HL-60 (cell line): ENCODE results near the gene LRRIQ3.

Source experiments
- DNase-seq, 2 experiments: peaks; one replicate each; pipeline ENCODE4 v3.0.0-alpha.2; 2010 to 2020; ENCODE audit warnings: low read depth in 1 of 2, low spot score in 1 of 2
- H3K27ac ChIP-seq: fragments of 250-450 bp; sonication (Bioruptor Pico); replicated peaks from 2 replicates; pipeline ENCODE4 v1.5.1; 2020; ENCODE audit warnings: mild to moderate bottlenecking, moderate library complexity
- H3K27me3 ChIP-seq: fragments of 250-450 bp; sonication (Bioruptor Pico); 2 replicates; pipeline ENCODE4 v1.5.1; 2021; ENCODE audit warnings: mild to moderate bottlenecking, moderate library complexity; ENCODE audit not compliant: insufficient read depth, poor library complexity, severe bottlenecking
- H3K4me3 ChIP-seq: replicated peaks from 2 replicates; pipeline ENCODE4 v1.5.1; 2011; ENCODE audit warnings: mild to moderate bottlenecking, control low read depth, low read length; ENCODE audit not compliant: insufficient read depth
- CTCF ChIP-seq: IDR thresholded peaks from one replicate; pipeline ENCODE4 v1.5.1; 2011; ENCODE audit warnings: low read length, control low read depth, inconsistent platforms; ENCODE audit not compliant: insufficient read depth
- GABPA ChIP-seq: IDR thresholded peaks from 2 replicates; pipeline ENCODE4 v1.6.1; 2012; ENCODE audit warnings: low read depth
- POLR2AphosphoS5 ChIP-seq: IDR thresholded peaks from 2 replicates; pipeline ENCODE4 v1.6.1; 2012; ENCODE audit warnings: low read depth
- SPI1 ChIP-seq: IDR thresholded peaks from 2 replicates; pipeline ENCODE4 v1.6.1; 2012; ENCODE audit warnings: low read depth, mild to moderate bottlenecking, borderline replicate concordance
- TF ChIP-seq, protein P1 (sequence below): IDR thresholded peaks from 2 replicates; pipeline ENCODE4 v1.6.1; 2012; ENCODE audit warnings: low read depth; ENCODE audit not compliant: insufficient replicate concordance

Gene LRRIQ3

DNA sequence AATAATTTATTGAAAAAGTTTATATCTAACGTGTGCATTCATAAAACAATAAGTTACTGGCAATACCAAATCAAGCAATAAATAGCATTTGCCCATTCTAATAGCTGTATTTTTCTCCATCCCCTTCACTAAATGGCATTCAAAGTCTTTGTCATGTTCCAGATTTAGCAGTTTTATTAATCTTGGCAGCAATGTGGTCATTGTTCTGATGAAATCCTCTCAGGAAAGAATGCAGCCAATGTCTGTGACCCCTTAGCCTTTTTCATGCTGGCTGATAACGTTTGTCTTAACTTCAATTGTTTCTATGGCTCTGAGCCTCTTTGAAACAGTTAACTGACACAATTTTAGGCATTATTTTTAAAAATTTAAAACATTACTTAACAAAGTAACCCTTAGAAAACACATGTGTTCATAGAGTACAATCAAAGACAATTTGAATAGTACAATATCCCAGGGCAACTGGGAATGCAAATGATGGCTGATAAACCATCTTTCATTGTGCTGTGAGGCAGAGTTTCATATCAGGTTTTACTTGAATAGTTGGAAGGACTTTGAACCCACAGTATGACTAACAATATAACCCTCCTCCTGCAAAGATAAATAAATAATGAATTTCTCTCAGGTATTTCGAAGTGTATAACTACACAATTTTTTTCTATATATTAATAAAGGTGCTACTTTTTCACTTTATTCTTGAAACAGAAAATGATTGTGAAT is 217.5 kb downstream of the LRRIQ3 start:
- no peak overlapping the region for H3K4me3 ChIP-seq
- no peaks in the 10 kb centered on the region for H3K27me3 ChIP-seq
- no peak overlapping the region for H3K27ac ChIP-seq
- TF ChIP-seq, protein P1, sequence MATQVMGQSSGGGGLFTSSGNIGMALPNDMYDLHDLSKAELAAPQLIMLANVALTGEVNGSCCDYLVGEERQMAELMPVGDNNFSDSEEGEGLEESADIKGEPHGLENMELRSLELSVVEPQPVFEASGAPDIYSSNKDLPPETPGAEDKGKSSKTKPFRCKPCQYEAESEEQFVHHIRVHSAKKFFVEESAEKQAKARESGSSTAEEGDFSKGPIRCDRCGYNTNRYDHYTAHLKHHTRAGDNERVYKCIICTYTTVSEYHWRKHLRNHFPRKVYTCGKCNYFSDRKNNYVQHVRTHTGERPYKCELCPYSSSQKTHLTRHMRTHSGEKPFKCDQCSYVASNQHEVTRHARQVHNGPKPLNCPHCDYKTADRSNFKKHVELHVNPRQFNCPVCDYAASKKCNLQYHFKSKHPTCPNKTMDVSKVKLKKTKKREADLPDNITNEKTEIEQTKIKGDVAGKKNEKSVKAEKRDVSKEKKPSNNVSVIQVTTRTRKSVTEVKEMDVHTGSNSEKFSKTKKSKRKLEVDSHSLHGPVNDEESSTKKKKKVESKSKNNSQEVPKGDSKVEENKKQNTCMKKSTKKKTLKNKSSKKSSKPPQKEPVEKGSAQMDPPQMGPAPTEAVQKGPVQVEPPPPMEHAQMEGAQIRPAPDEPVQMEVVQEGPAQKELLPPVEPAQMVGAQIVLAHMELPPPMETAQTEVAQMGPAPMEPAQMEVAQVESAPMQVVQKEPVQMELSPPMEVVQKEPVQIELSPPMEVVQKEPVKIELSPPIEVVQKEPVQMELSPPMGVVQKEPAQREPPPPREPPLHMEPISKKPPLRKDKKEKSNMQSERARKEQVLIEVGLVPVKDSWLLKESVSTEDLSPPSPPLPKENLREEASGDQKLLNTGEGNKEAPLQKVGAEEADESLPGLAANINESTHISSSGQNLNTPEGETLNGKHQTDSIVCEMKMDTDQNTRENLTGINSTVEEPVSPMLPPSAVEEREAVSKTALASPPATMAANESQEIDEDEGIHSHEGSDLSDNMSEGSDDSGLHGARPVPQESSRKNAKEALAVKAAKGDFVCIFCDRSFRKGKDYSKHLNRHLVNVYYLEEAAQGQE: no peak
- no peak for TF ChIP-seq CTCF
- TF ChIP-seq GABPA: no peak
- no peak for TF ChIP-seq POLR2AphosphoS5
- no peak for TF ChIP-seq SPI1
- no peak for DNase-seq

DNA sequence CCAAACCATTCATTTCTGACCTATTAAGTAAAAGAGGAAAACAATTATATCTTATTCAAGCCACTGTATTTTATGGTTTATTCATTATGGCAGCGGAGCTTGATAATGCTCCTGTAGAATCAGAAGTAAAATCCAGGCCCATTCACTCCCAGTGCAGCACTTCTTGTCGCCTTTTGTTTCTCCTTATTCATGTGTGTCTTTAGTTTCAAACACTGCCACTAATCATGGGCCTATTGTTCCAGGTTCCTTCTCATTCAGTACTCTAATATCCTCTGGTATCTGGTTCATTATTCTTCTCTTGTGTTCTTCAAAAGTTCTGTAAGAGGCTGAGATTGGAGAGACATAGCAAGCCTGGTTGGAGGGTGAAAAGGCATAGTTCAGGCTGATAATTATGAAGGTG is 218.3 kb downstream of the LRRIQ3 start:
- H3K27ac ChIP-seq: no peak overlapping the region
- no peak for DNase-seq
- no peak for TF ChIP-seq SPI1
- no peak for TF ChIP-seq POLR2AphosphoS5
- TF ChIP-seq GABPA: no peak

DNA sequence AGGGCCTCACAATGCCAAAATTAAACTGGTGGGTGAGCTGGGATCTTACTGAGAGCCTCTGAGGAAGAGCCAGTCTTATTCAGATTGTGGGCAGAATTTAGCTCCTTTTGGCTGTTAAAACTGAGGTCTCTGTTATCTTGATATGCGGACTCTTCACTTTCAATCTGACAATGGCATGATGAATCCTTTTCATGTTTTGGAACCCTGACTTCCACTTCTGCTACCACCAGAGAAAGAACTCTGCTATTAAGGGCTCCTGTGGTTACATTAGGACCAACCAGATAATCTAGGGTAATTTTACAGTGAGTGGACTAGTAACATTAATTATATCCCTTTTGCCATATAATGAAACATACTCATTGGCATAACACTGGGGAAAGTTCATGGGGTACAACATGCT is 219.0 kb downstream of the LRRIQ3 start:
- no peak for DNase-seq
- Histone ChIP-seq H3K27me3 (no peaks in the 10 kb centered on the region), H3K27ac (no peak overlapping the region), H3K4me3 (no peak overlapping the region)
- TF ChIP-seq POLR2AphosphoS5 (no peak), CTCF (no peak), GABPA (no peak), SPI1 (no peak)
- TF ChIP-seq, protein P1: no peak

More for the DNA sequence above, 218.3 kb downstream of the LRRIQ3 start:
- no peaks in the 10 kb centered on the region for H3K27me3 ChIP-seq
- H3K4me3 ChIP-seq: no peak overlapping the region
